AG08396 (cell line): ENCODE results near the gene QPCT.
"Not testable (repeated sequence)": the region's sequence is repeated elsewhere in the genome, so short reads cannot be mapped to it uniquely, and the experiment has no call there.

ENCODE experiments used
- DNase-seq: peaks from one replicate; pipeline ENCODE4 v3.0.0; 2012; ENCODE audit warnings: low spot score, mixed read lengths

The QPCT gene

GRCh38 chr2:37344453-37345361 is at the start of gene QPCT:
Gene QPCT (plus strand): TSS chr2:37344630. CDS start chr2:37344732, 102 bp downstream.
- DNase-seq, result peak; percentile 77

- DNase-seq, result not testable (repeated sequence)
Observed at GRCh38 chr2:37294858-37295257, 49.6 kb upstream of the QPCT start.

- DNase-seq, result no peak
Observed at GRCh38 chr2:37295469-37296073, 48.9 kb upstream of the QPCT start.

GRCh38 chr2:37297632-37298031 is 46.8 kb upstream of the QPCT start:
- no peak for DNase-seq

- DNase-seq, result no peak
Observed at GRCh38 chr2:37300146-37300545, 44.3 kb upstream of the QPCT start.

GRCh38 chr2:37300578-37300977 is 43.9 kb upstream of the QPCT start:
- DNase-seq, result no peak

GRCh38 chr2:37301408-37301807 is 43.0 kb upstream of the QPCT start:
- no peak for DNase-seq

GRCh38 chr2:37302701-37303252 is 41.7 kb upstream of the QPCT start:
- no peak for DNase-seq

- no peak for DNase-seq
Observed at GRCh38 chr2:37306024-37306423, 38.4 kb upstream of the QPCT start.

GRCh38 chr2:37307500-37307899 is 36.9 kb upstream of the QPCT start:
- no peak for DNase-seq

- DNase-seq, result no peak
Observed at GRCh38 chr2:37315364-37315763, 29.1 kb upstream of the QPCT start.

GRCh38 chr2:37316181-37316580 is 28.2 kb upstream of the QPCT start:
- DNase-seq, result no peak

GRCh38 chr2:37317746-37318145 is 26.7 kb upstream of the QPCT start:
- no peak for DNase-seq

- DNase-seq, result peak; percentile 57
Observed at GRCh38 chr2:37318401-37318800, 26.0 kb upstream of the QPCT start.

GRCh38 chr2:37319754-37320609 is 24.4 kb upstream of the QPCT start:
- DNase-seq, result no peak

- DNase-seq, result no peak
Observed at GRCh38 chr2:37321029-37321682, 23.3 kb upstream of the QPCT start.

GRCh38 chr2:37322368-37322767 is 22.1 kb upstream of the QPCT start:
- no peak for DNase-seq

- DNase-seq, result no peak
Observed at GRCh38 chr2:37323176-37323780, 21.2 kb upstream of the QPCT start.

- DNase-seq, result no peak
Observed at GRCh38 chr2:37323781-37324535, 20.5 kb upstream of the QPCT start.

- no peak for DNase-seq
Observed at GRCh38 chr2:37324536-37324785, 20.0 kb upstream of the QPCT start.
